ENCODE measurements around the gene ARID1B. TPM values are rescaled to one million over a fixed set of nuclear protein-coding genes. Genes with fewer than 3 reads are reported as not detected.

Gene ARID1B
- total RNA-seq, 2 donors from 2014 or later, result 74.0 to 110 TPM

- WGBS, 2 experiments (ENCODE audit: insufficient coverage in 1 of 2, insufficient read length in 1 of 2), result 100% methylated on average over 1 of the region's 1 CpG; no CpG with 5 or more reads in 1 of the 2 experiments
- Mint-ChIP-seq H3K9me3 (no peaks in the 10 kb centered on the region), H3K27ac (no peak overlapping the region), H3K4me3 (no peak overlapping the region), H3K36me3 (ENCODE audit: low read depth) (peaks cover 4% of the 10 kb centered on the region), H3K27me3 (ENCODE audit: insufficient read depth) (no peaks in the 10 kb centered on the region), H3K4me1 (peaks cover 17% of the 10 kb centered on the region)
- Histone ChIP-seq H3K27ac (ENCODE audit: low read depth, low read length) (no peak overlapping the region), H3K36me3 (ENCODE audit: control insufficient read depth, insufficient read depth, low read length) (peaks cover 3% of the 10 kb centered on the region), H3K4me3 (ENCODE audit: low read length) (no peak overlapping the region), H3K27me3 (ENCODE audit: control insufficient read depth, insufficient read depth, low read length, poor library complexity, severe bottlenecking) (no peaks in the 10 kb centered on the region), H3K9me3 (ENCODE audit: control insufficient read depth, low read length) (no peaks in the 10 kb centered on the region), H3K4me1 (ENCODE audit: control insufficient read depth, insufficient read depth, low read length) (no peaks in the 10 kb centered on the region), H3K9ac (ENCODE audit: extremely low read depth, low read length, poor library complexity, severe bottlenecking) (no peak overlapping the region)
- no peak for TF ChIP-seq CTCF (conservative IDR thresholded peaks at IDR 0.05)
- DNase-seq, result no peak
These were observed 269.6 kb downstream of the ARID1B start for GRCh38 chr6:157046776-157047175.

GRCh38 chr6:157047328-157047727 is 270.1 kb downstream of the ARID1B start:
- Histone ChIP-seq H3K4me1 (ENCODE audit: control insufficient read depth, insufficient read depth, low read length) (no peaks in the 10 kb centered on the region), H3K9ac (ENCODE audit: extremely low read depth, low read length, poor library complexity, severe bottlenecking) (no peak overlapping the region), H3K27me3 (ENCODE audit: control insufficient read depth, insufficient read depth, low read length, poor library complexity, severe bottlenecking) (no peaks in the 10 kb centered on the region), H3K4me3 (ENCODE audit: low read length) (no peak overlapping the region), H3K9me3 (ENCODE audit: control insufficient read depth, low read length) (no peaks in the 10 kb centered on the region), H3K36me3 (ENCODE audit: control insufficient read depth, insufficient read depth, low read length) (peaks cover 3% of the 10 kb centered on the region), H3K27ac (ENCODE audit: low read depth, low read length) (no peak overlapping the region)
- H3K27ac Mint-ChIP-seq, result no peak overlapping the region
- H3K36me3 Mint-ChIP-seq (ENCODE audit: low read depth), result peaks cover 4% of the 10 kb centered on the region
- no peaks in the 10 kb centered on the region for H3K27me3 Mint-ChIP-seq (ENCODE audit: insufficient read depth)
- no peak for DNase-seq
- TF ChIP-seq CTCF (conservative IDR thresholded peaks at IDR 0.05), result no peak
- WGBS, 2 experiments (ENCODE audit: insufficient coverage in 1 of 2, insufficient read length in 1 of 2), result 93 to 100% methylated on average over 2 to 4 of the region's 4 CpGs
- H3K4me1 Mint-ChIP-seq, result peaks cover 17% of the 10 kb centered on the region
- no peak overlapping the region for H3K4me3 Mint-ChIP-seq
- H3K9me3 Mint-ChIP-seq, result no peaks in the 10 kb centered on the region

GRCh38 chr6:157047951-157048350 is 270.8 kb downstream of the ARID1B start:
- TF ChIP-seq CTCF (conservative IDR thresholded peaks at IDR 0.05), result no peak
- H3K27ac Mint-ChIP-seq, result no peak overlapping the region
- H3K9me3 ChIP-seq (ENCODE audit: control insufficient read depth, low read length), result no peaks in the 10 kb centered on the region
- 94 to 100% methylated on average over 1 to 2 of the region's 2 CpGs for WGBS, 2 experiments (ENCODE audit: insufficient coverage in 1 of 2, insufficient read length in 1 of 2)
- H3K4me3 Mint-ChIP-seq, result no peak overlapping the region
- peaks cover 5% of the 10 kb centered on the region for H3K36me3 Mint-ChIP-seq (ENCODE audit: low read depth)
- no peaks in the 10 kb centered on the region for H3K4me1 ChIP-seq (ENCODE audit: control insufficient read depth, insufficient read depth, low read length)
- peaks cover 4% of the 10 kb centered on the region for H3K36me3 ChIP-seq (ENCODE audit: control insufficient read depth, insufficient read depth, low read length)
- no peak for DNase-seq
- H3K4me3 ChIP-seq (ENCODE audit: low read length), result no peak overlapping the region
- peaks cover 17% of the 10 kb centered on the region for H3K4me1 Mint-ChIP-seq
- H3K27me3 ChIP-seq (ENCODE audit: control insufficient read depth, insufficient read depth, low read length, poor library complexity, severe bottlenecking), result no peaks in the 10 kb centered on the region
- no peaks in the 10 kb centered on the region for H3K9me3 Mint-ChIP-seq
- no peak overlapping the region for H3K9ac ChIP-seq (ENCODE audit: extremely low read depth, low read length, poor library complexity, severe bottlenecking)
- H3K27me3 Mint-ChIP-seq (ENCODE audit: insufficient read depth), result no peaks in the 10 kb centered on the region
- no peak overlapping the region for H3K27ac ChIP-seq (ENCODE audit: low read depth, low read length)

All from endodermal cell (in vitro differentiated cells).